ENCODE data around the gene RPIA.
"Not testable (repeated sequence)": the region's sequence is repeated elsewhere in the genome, so short reads cannot be mapped to it uniquely, and the experiment has no call there.

The RPIA gene

GRCh38 chr2:88765889-88766481 lies 74.5 kb downstream of the RPIA start:
- not testable (repeated sequence) for DNase-seq (ENCODE audit: low read depth in 2 of 3, low spot score in 1 of 3)

- DNase-seq (ENCODE audit: low read depth in 2 of 3, low spot score in 1 of 3) = no peak
Observed at GRCh38 chr2:88770016-88770415, 78.5 kb downstream of the RPIA start.

GRCh38 chr2:88773233-88774028 lies 82.0 kb downstream of the RPIA start:
- not testable (repeated sequence) for DNase-seq (ENCODE audit: low read depth in 2 of 3, low spot score in 1 of 3)

DNA sequence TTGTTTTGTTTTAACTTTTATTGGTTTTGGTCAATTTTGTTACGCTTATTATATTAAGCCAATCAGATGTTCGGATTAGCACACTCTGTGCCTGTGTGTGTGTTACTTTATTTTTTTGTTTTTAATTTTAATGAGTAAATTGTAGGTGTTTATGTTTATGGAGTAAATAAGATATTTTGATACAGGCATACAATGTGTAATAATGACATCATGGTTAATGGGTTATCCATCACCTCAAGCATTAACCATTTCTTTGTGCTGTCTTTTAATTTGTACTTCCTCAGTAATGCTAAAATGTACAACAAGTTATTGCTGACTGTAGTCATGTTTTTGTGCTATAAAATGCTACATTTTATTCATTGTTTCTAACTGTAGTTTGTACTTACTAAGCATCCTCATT lies 97.7 kb downstream of the RPIA start:
- not testable (repeated sequence) for DNase-seq (ENCODE audit: low read depth in 2 of 3, low spot score in 1 of 3)

DNA sequence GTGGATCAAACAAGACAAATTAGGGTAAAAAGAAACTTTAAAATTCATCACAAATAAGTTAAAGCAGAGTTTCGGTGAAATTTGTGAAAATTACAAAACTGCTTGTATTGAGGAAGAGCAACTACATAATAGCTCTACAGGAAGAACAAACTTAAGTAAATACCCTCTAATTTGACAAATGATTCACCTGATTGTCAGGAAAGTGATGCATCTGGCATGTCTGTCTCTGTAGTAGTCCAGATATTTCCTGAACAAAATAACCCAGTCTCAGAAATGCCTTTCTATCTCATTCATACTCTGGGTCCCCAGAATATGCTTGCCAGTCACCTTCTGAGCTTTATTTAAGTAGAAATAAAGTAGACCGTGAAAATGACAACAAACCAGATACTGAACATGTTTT lies 104.5 kb downstream of the RPIA start:
- not testable (repeated sequence) for DNase-seq (ENCODE audit: low read depth in 2 of 3, low spot score in 1 of 3)

GRCh38 chr2:88796523-88796922 lies 105.0 kb downstream of the RPIA start:
- DNase-seq (ENCODE audit: low read depth in 2 of 3, low spot score in 1 of 3) = not testable (repeated sequence)

DNA sequence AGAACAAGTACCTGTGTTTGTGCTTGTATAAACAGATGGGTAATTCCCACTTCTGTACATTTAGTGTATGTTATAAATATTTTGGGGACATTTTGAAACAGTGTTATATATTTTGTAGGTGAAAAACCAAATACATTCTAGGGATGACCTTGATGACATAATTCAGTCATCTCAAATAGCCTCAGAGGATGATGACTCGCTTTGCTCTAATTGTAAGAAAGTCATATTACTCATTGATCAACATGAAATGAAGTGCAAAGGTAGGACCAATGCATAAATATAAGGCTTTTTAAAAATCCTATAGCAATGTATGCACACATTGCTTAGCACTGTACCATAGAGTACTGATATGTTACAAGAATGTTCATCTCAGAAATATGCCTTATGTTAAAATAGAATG lies 105.7 kb downstream of the RPIA start:
- DNase-seq (ENCODE audit: low read depth in 2 of 3, low spot score in 1 of 3) = not testable (repeated sequence)

Data from stimulated activated CD4-positive, alpha-beta T cell treated with anti-CD3 and anti-CD28 coated beads, Interleukin-12 subunit alpha, Interleukin-12 subunit beta, amount 100 ng/mL, for 48 hours (primary cell).